HepG2 (cell line): ENCODE measurements around the gene PDGFB. TPM values are rescaled to one million over a fixed set of nuclear protein-coding genes. Genes with fewer than 3 reads are reported as not detected.

Source experiments
- ARID5B ChIP-seq: IDR thresholded peaks from 2 replicates; pipeline ENCODE4 v1.4.0; 2020; ENCODE audit warnings: mild to moderate bottlenecking, missing genetic modification reagents
- CCAR2 ChIP-seq: fragments of 200-400 bp; formaldehyde crosslinking; optimal IDR thresholded peaks from 2 replicates; pipeline ENCODE3; 2018; ENCODE audit warnings: low read depth, mild to moderate bottlenecking, low read length, moderate library complexity
- HMGXB3 ChIP-seq: sonication (generic); formaldehyde crosslinking; IDR thresholded peaks from 2 replicates; pipeline ENCODE4 v1.4.0; 2020; ENCODE audit warnings: missing genetic modification reagents, borderline replicate concordance
- HNRNPL ChIP-seq: fragments of 200-400 bp; formaldehyde crosslinking; IDR thresholded peaks from 2 replicates; pipeline ENCODE4 v1.6.1; 2017; ENCODE audit warnings: mild to moderate bottlenecking, low read depth, low read length
- IKZF5 ChIP-seq: IDR thresholded peaks from 2 replicates; pipeline ENCODE4 v1.6.1; 2018; ENCODE audit warnings: missing genetic modification reagents, mild to moderate bottlenecking, missing compliant biosample characterization
- KDM5B ChIP-seq: sonication (generic); formaldehyde crosslinking; IDR thresholded peaks from 2 replicates; pipeline ENCODE4 v1.4.0; 2020; ENCODE audit warnings: missing genetic modification reagents, mild to moderate bottlenecking, borderline replicate concordance
- RXRA ChIP-seq: sonication (generic); formaldehyde crosslinking; IDR thresholded peaks from 2 replicates; pipeline ENCODE4 v1.5.1; 2020; ENCODE audit warnings: missing genetic modification reagents
- SAP130 ChIP-seq: IDR thresholded peaks from 2 replicates; pipeline ENCODE4 v1.6.1; 2016; ENCODE audit warnings: low read depth
- SMAD1 ChIP-seq: sonication (generic); formaldehyde crosslinking; IDR thresholded peaks from 2 replicates; pipeline ENCODE4 v1.4.0; 2020; ENCODE audit warnings: missing genetic modification reagents, low read depth, mild to moderate bottlenecking, borderline replicate concordance
- ZNF335 ChIP-seq: sonication (generic); formaldehyde crosslinking; IDR thresholded peaks from 2 replicates; pipeline ENCODE4 v1.4.0; 2020; ENCODE audit warnings: missing genetic modification reagents
- ZNF569 ChIP-seq: sonication (generic); formaldehyde crosslinking; IDR thresholded peaks from 2 replicates; pipeline ENCODE4 v1.5.0; 2020; ENCODE audit warnings: mild to moderate bottlenecking, missing genetic modification reagents, moderate library complexity, borderline replicate concordance
- ZNF577 ChIP-seq: sonication (generic); formaldehyde crosslinking; IDR thresholded peaks from 2 replicates; pipeline ENCODE4 v1.4.0; 2020; ENCODE audit warnings: mild to moderate bottlenecking, low read depth, missing genetic modification reagents, borderline replicate concordance
- ZNF790 ChIP-seq: sonication (generic); formaldehyde crosslinking; IDR thresholded peaks from 2 replicates; pipeline ENCODE4 v1.8.0; 2022; ENCODE audit warnings: missing genetic modification reagents, mild to moderate bottlenecking, borderline replicate concordance
- ZSCAN29 ChIP-seq: sonication (generic); formaldehyde crosslinking; conservative IDR thresholded peaks from 2 replicates; pipeline ENCODE4 v1.4.0; 2020; ENCODE audit warnings: mild to moderate bottlenecking, missing genetic modification reagents
- polyA plus RNA-seq, 8 experiments: library from polyadenylated mRNA; depleted of rRNA in 3 of 8; stranded (reverse) in 7 of 8; unstranded in 1 of 8; fragments of >200 nt; fragmentation: Illumina TruSeq in 4 of 8; extraction: Trizol in 4 of 8; gene quantifications; 2 replicates each; pipeline versions ENCODE4 v1.2.1 to v1.2.3, GENCODE V29; 2011 to 2016; ENCODE audit warnings: low read depth in 4 of 8, missing spikeins in 1 of 8, mixed read lengths in 1 of 8; ENCODE audit not compliant: insufficient read depth in 1 of 8
- total RNA-seq, 5 experiments: library from RNA; depleted of rRNA; stranded (reverse); fragments of >200 nt; fragmentation: Illumina TruSeq; extraction: Trizol; gene quantifications; 2 replicates each; pipeline ENCODE4 v1.2.3, GENCODE V29; 2016; ENCODE audit warnings: low read depth in 1 of 5
- TF ChIP-seq, protein P1 (sequence below): sonication (generic); formaldehyde crosslinking; conservative IDR thresholded peaks from 2 replicates; pipeline ENCODE4 v1.4.0; 2020; ENCODE audit warnings: mild to moderate bottlenecking, missing genetic modification reagents, moderate library complexity

Gene PDGFB
- total and polyA plus RNA-seq, 2 of the 13 experiments (the other 11 are each of a cell fraction or from before 2014, with no cell fraction given): 1.4 to 10.1 TPM

GRCh38 chr22:39251762-39252460 lies 7.1 kb upstream of the PDGFB start (continued):
- TF ChIP-seq IKZF5 (peak; percentile 70; the same call in 1 of the 2 replicates), SMAD1 (no peak), HNRNPL (peak; percentile 83; the same call in 1 of the 2 replicates), SAP130 (CRISPR knock-in tag) (peak; percentile 58; the same call in 1 of the 2 replicates), ZNF569 (no peak), ZSCAN29 (CRISPR knock-in tag) (no peak), ZNF790 (CRISPR knock-in tag) (no peak), CCAR2 (no peak), KDM5B (0 out of 2 replicates have a peak, but pooled peaks have one; percentile 20), ARID5B (CRISPR knock-in tag) (peak; percentile 38; the same call in 1 of the 2 replicates), HMGXB3 (CRISPR knock-in tag) (no peak), ZNF335 (CRISPR knock-in tag) (peak; percentile 73; the same call in 1 of the 2 replicates), RXRA (peak; percentile 36; the same call in 1 of the 2 replicates), ZNF577 (CRISPR knock-in tag) (no peak)
- TF ChIP-seq, protein P1, sequence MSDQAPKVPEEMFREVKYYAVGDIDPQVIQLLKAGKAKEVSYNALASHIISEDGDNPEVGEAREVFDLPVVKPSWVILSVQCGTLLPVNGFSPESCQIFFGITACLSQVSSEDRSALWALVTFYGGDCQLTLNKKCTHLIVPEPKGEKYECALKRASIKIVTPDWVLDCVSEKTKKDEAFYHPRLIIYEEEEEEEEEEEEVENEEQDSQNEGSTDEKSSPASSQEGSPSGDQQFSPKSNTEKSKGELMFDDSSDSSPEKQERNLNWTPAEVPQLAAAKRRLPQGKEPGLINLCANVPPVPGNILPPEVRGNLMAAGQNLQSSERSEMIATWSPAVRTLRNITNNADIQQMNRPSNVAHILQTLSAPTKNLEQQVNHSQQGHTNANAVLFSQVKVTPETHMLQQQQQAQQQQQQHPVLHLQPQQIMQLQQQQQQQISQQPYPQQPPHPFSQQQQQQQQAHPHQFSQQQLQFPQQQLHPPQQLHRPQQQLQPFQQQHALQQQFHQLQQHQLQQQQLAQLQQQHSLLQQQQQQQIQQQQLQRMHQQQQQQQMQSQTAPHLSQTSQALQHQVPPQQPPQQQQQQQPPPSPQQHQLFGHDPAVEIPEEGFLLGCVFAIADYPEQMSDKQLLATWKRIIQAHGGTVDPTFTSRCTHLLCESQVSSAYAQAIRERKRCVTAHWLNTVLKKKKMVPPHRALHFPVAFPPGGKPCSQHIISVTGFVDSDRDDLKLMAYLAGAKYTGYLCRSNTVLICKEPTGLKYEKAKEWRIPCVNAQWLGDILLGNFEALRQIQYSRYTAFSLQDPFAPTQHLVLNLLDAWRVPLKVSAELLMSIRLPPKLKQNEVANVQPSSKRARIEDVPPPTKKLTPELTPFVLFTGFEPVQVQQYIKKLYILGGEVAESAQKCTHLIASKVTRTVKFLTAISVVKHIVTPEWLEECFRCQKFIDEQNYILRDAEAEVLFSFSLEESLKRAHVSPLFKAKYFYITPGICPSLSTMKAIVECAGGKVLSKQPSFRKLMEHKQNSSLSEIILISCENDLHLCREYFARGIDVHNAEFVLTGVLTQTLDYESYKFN (CRISPR knock-in tag): peak; percentile 30
